Nephron (organoid): ENCODE measurements around the gene LOXHD1.

Experiments used
- H3K27ac Mint-ChIP-seq, 3 experiments: 2 replicates each; pipeline ENCODE4 v1.8.0; 2020; ENCODE audit warnings: mixed read lengths in 3 of 3, mild to moderate bottlenecking in 2 of 3, moderate library complexity in 1 of 3
- H3K27me3 Mint-ChIP-seq: 2 replicates; pipeline ENCODE4 v1.8.0; 2021; ENCODE audit warnings: low read depth, mild to moderate bottlenecking, moderate library complexity, mixed read lengths
- H3K36me3 Mint-ChIP-seq: 2 replicates; pipeline ENCODE4 v1.8.0; 2020; ENCODE audit warnings: low read depth, mixed read lengths
- H3K4me1 Mint-ChIP-seq: 2 replicates; pipeline ENCODE4 v1.8.0; 2020; ENCODE audit warnings: mixed read lengths
- H3K4me3 Mint-ChIP-seq, 3 experiments: 2 replicates each; pipeline ENCODE4 v1.8.0; 2020; ENCODE audit warnings: mild to moderate bottlenecking in 3 of 3, mixed read lengths in 3 of 3, moderate library complexity in 2 of 3
- H3K9me3 Mint-ChIP-seq: 2 replicates; pipeline ENCODE4 v1.8.0; 2020; ENCODE audit warnings: mixed read lengths
- TF ChIP-seq, protein P1 (sequence below), 3 experiments: fragments of 200-600 bp; sonication (generic); IDR thresholded peaks; one replicate each; pipeline ENCODE4 v1.5.0; 2021; ENCODE audit warnings: antibody characterized with exemption in 3 of 3; ENCODE audit not compliant: unreplicated experiment in 3 of 3

LOXHD1 gene

DNA sequence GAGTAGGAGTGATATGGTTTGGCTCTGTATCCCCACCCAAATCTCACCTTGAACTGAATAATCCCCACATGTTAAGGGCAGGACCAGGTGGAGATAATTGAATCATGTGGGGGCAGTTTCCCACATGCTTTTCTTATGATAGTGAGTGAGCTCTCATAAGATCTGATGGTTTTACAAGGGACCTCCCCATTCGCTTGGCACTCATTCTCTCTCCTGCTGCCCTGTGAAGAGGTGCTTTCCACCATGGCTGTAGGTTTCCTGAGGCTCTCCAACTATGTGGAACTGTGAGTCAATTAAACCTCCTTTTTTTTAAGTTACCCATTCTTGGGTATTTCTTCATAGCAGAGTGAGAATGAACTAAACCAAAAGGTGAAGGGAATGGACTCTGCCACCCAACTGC is 207.5 kb downstream of the LOXHD1 start:
- no peaks in the 10 kb centered on the region for H3K4me1 Mint-ChIP-seq
- TF ChIP-seq, protein P1, sequence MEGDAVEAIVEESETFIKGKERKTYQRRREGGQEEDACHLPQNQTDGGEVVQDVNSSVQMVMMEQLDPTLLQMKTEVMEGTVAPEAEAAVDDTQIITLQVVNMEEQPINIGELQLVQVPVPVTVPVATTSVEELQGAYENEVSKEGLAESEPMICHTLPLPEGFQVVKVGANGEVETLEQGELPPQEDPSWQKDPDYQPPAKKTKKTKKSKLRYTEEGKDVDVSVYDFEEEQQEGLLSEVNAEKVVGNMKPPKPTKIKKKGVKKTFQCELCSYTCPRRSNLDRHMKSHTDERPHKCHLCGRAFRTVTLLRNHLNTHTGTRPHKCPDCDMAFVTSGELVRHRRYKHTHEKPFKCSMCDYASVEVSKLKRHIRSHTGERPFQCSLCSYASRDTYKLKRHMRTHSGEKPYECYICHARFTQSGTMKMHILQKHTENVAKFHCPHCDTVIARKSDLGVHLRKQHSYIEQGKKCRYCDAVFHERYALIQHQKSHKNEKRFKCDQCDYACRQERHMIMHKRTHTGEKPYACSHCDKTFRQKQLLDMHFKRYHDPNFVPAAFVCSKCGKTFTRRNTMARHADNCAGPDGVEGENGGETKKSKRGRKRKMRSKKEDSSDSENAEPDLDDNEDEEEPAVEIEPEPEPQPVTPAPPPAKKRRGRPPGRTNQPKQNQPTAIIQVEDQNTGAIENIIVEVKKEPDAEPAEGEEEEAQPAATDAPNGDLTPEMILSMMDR (IDR thresholded peaks at IDR 0.05; ENCODE audit: unreplicated experiment in 3 of 3): no peak
- no peak overlapping the region for H3K27ac Mint-ChIP-seq
- peaks cover 58% of the 10 kb centered on the region for H3K36me3 Mint-ChIP-seq
- no peak overlapping the region for H3K4me3 Mint-ChIP-seq
- peaks cover 3% of the 10 kb centered on the region for H3K9me3 Mint-ChIP-seq
- H3K27me3 Mint-ChIP-seq: no peaks in the 10 kb centered on the region

DNA sequence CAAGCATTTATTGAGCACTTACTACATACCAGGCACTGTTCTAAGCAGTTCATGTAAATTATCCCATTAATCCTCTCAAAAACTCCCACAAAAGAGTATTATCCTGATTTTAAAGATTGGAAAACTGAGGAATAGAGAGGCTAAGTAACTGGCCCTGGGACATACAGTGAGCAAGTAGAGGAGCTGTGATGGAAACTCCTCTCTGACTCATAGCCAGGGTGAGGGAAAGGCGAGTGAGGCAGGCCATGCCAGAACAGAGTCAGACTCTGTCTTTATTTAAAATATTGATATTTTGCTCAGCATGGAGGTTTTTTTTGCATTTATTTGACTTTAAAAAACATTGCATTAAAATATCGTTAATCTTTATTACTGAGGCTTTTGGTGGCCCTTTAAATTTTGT is 208.0 kb downstream of the LOXHD1 start:
- TF ChIP-seq, protein P1 (IDR thresholded peaks at IDR 0.05; ENCODE audit: unreplicated experiment in 3 of 3): no peak

DNA sequence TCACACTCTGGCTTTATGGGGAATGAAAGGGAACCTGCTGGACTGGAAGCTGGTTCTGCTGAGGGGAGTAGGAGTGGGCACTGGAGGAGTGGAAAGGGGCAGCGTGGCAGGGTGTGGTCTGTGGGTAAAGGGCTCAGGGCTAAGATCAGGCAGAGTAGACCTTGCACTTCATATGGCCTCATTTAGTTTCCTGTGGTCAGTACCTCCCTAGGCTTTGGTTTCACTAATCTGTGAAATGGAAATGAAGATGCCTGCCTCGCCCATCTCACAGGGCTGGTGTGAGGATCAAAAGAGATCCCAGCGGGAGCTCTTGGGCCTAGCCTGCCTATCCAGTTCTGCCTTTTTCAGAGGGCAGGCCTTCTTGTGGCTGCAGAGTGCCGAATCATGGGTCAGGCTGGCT is 208.7 kb downstream of the LOXHD1 start:
- no peak overlapping the region for H3K27ac Mint-ChIP-seq
- H3K9me3 Mint-ChIP-seq: peaks cover 4% of the 10 kb centered on the region
- TF ChIP-seq, protein P1 (IDR thresholded peaks at IDR 0.05; ENCODE audit: unreplicated experiment in 3 of 3): no peak
- no peaks in the 10 kb centered on the region for H3K4me1 Mint-ChIP-seq
- no peaks in the 10 kb centered on the region for H3K27me3 Mint-ChIP-seq
- peaks cover 66% of the 10 kb centered on the region for H3K36me3 Mint-ChIP-seq
- H3K4me3 Mint-ChIP-seq: no peak overlapping the region

More for the DNA sequence above, 208.0 kb downstream of the LOXHD1 start:
- no peak overlapping the region for H3K27ac Mint-ChIP-seq
- peaks cover 3% of the 10 kb centered on the region for H3K9me3 Mint-ChIP-seq
- no peak overlapping the region for H3K4me3 Mint-ChIP-seq
- H3K36me3 Mint-ChIP-seq: peaks cover 59% of the 10 kb centered on the region
- H3K4me1 Mint-ChIP-seq: no peaks in the 10 kb centered on the region
- no peaks in the 10 kb centered on the region for H3K27me3 Mint-ChIP-seq

DNA sequence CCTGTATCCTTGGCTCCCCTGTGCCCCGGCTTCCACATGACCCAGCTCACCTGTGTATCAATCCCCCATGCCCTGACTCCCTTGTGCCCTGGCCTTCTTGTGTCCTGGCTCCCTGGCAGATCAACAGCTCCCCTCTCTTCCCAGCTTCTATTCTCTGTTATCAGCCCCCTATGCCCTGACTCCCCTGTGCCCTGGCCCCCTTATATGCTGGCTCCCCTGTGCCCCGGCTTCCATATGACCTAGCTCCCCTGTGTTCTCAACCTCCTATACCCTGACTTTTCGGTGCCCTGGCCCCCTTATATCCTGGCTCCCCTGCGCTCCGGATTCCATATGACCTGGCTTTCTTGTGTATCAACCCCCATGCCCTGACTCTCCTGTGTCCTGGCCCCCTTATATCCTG is 209.2 kb downstream of the LOXHD1 start:
- Mint-ChIP-seq H3K4me3 (no peak overlapping the region), H3K27ac (no peak overlapping the region), H3K9me3 (peaks cover 5% of the 10 kb centered on the region), H3K4me1 (no peaks in the 10 kb centered on the region), H3K27me3 (no peaks in the 10 kb centered on the region), H3K36me3 (peaks cover 66% of the 10 kb centered on the region)
- TF ChIP-seq, protein P1 (IDR thresholded peaks at IDR 0.05; ENCODE audit: unreplicated experiment in 3 of 3): no peak

DNA sequence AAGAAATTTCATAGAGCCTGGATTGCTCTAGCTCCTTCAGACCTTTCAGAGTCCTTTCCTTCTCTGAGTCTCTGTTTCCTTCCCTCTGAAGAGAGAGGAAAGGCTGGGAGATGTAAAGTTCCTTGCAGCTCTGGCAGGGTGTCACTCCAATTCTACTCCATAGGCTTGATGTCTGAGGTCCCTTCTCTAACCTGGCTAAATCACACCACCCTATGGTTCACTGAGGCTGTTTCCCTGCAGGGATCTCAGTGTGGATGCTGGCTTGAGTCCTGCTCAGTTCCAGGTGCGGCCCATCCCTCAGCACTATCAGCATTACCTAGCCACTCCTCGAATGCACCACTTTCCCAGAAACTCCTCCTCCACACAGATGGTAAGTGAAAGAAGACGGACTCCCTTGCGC is 209.7 kb downstream of the LOXHD1 start:
- TF ChIP-seq, protein P1 (IDR thresholded peaks at IDR 0.05; ENCODE audit: unreplicated experiment in 3 of 3): no peak

DNA sequence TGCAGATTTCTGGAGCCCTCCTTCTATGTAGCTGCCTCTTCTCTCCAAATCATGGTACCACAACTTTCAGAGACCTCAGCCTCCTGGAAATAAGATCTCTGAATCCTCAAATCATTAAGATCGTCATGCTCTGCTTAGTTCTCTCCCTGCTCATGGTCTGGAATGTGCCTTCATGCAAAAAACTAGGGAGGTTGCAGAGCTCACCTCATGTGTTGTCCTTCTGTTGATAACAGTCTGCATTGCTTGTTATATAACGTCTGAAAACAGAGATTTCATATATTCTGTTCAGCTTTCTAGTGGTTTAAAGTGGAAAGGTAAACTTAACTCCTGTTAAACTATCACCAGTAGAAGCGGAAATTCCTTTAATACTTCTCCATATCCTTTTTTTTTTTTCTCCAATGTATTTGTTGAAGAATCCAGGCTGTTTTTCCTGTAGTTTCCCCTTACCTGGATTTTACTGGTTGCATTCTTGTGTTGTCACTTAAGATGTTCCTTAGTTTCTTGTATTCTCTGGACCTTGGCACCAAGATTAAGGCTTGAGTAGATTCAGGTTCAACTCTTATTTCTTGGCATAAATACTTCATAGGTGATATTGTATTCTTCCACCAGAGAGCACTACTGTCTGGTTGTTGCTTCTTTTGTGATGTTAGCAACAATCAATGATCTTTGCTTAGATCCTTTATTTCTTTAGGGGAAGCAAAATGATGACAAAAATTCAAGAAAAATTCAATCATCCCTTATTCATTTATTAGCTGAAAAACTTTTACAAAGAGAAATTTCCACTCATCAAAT is 211.3 kb downstream of the LOXHD1 start:
- TF ChIP-seq, protein P1 (IDR thresholded peaks at IDR 0.05; ENCODE audit: unreplicated experiment in 3 of 3): no peak
- Mint-ChIP-seq H3K9me3 (peaks cover 5% of the 10 kb centered on the region), H3K27ac (no peak overlapping the region), H3K4me1 (no peaks in the 10 kb centered on the region), H3K4me3 (no peak overlapping the region), H3K27me3 (no peaks in the 10 kb centered on the region), H3K36me3 (peaks cover 70% of the 10 kb centered on the region)

More for the DNA sequence above, 209.7 kb downstream of the LOXHD1 start:
- Mint-ChIP-seq H3K36me3 (peaks cover 67% of the 10 kb centered on the region), H3K27ac (no peak overlapping the region), H3K4me3 (no peak overlapping the region), H3K27me3 (no peaks in the 10 kb centered on the region), H3K9me3 (peaks cover 5% of the 10 kb centered on the region), H3K4me1 (no peaks in the 10 kb centered on the region)
